ENCODE measurements around the gene HOXB5.

The HOXB5 gene

DNA sequence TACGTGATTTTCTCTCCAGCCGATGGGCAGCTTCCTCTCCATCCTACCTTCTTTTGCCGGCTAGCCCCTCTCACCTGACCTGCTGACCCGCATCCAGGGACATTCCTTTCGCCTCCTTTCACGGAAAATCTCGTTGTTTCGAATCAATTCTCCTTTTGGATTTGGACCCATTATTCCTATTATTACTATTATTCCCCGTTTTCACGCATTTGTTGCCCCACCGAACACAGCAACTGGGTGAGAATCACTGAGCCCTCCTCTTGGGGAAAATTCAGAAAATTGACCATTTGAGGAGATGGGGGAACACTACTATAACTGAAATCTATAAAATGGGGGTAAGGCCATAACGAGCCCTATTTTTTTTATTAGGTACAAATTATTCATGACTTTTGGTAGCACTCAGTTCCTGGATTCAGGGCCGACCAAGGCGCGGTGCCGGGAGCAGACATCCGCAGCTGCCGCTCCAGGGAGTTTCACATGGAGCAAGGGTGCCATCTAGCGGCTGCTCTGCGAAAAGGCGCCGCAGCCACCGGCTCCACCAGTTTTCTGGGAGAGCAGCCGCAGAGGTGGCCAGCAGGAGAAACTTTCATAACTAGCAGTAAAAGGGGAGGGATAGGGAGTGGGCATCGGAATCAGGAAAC, 24.8 kb upstream of the HOXB5 start:
- DNase-seq (ENCODE audit: low read depth), result peak; percentile 86
- H3K4me3 ChIP-seq (replicated peaks; ENCODE audit: low read depth, low read length), result no peak overlapping the region
- TF ChIP-seq, protein P1, sequence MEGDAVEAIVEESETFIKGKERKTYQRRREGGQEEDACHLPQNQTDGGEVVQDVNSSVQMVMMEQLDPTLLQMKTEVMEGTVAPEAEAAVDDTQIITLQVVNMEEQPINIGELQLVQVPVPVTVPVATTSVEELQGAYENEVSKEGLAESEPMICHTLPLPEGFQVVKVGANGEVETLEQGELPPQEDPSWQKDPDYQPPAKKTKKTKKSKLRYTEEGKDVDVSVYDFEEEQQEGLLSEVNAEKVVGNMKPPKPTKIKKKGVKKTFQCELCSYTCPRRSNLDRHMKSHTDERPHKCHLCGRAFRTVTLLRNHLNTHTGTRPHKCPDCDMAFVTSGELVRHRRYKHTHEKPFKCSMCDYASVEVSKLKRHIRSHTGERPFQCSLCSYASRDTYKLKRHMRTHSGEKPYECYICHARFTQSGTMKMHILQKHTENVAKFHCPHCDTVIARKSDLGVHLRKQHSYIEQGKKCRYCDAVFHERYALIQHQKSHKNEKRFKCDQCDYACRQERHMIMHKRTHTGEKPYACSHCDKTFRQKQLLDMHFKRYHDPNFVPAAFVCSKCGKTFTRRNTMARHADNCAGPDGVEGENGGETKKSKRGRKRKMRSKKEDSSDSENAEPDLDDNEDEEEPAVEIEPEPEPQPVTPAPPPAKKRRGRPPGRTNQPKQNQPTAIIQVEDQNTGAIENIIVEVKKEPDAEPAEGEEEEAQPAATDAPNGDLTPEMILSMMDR (IDR thresholded peaks at IDR 0.05; ENCODE audit: low read length, missing control alignments), result peak; percentile 88

DNA sequence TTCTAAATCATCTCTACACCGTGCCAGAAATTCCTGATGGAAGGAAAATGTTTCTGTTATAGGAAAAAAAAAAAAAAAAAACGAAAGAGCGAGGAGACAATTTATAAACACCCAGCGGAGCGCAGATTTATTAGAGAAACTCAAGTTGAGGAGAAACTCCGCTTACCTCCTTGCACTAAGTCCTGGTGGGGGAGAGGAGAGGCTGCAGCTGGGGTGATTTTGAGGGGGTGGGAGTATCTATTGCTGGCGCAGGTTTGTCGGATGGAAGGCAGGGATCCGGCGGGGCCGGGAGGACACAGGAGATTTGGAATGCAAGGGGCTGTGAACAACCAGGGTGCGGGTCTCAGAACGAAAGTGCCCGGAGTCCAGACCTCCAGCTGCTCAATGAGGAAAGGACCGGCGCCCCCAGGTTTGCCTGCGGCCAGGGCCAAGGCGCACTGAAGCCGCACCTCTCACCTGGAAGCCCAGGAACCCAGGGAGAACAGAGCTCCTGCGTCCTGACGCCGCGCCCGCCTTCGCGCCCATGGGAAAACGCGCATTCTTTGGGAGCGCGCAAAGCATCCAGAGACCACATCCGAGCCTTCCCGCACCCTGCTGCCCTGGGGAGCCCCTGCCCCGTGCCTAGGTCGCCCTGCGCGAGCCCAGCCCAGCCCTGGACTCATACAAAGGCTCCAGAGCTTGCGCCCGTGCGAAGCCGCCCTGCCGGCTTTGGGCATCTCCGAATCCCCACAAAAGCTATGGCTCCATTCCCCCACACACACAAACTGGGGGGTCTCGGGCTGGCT, 24.1 kb upstream of the HOXB5 start:
- TF ChIP-seq, protein P1 (IDR thresholded peaks at IDR 0.05; ENCODE audit: low read length, missing control alignments), result no peak
- DNase-seq (ENCODE audit: low read depth), result no peak
- no peak overlapping the region for H3K4me3 ChIP-seq (replicated peaks; ENCODE audit: low read depth, low read length)

DNA sequence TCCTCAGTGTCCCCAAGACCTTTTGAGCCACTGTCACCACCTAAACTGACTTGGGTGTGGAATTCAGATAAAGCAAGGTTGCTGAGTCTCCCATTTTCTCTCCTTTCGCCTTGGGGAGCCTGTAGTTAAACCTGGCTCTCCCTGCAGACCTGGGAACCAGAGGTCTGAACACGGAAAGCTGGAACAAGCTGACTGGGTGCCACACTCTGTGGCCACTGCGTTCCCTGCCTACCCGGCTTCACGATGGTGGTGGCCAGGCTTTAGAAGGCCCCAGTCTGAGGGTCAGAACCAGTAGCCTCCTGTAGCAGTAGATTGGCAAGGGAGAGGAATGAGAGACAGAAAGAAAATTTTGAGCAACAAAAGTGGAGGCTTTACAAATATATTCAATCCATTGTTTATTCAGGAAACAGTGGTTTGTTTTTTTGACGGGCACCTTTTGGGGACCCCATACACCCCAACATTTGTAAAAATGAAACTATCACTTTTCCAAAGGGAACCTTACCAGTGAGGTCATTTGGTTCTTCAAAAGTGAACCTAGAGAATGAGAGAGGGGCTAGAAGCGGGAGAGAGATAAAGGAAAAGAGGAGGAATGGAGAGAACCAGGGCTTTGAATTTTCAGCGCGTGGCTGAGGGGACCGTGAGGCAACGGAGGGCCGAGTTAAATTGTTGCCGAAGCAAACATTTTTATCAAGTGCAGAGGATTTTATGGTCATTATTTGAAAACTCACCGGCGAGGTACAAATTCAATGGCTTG, 23.3 kb upstream of the HOXB5 start:
- no peak for DNase-seq (ENCODE audit: low read depth)
- no peak overlapping the region for H3K4me3 ChIP-seq (replicated peaks; ENCODE audit: low read depth, low read length)
- TF ChIP-seq, protein P1 (IDR thresholded peaks at IDR 0.05; ENCODE audit: low read length, missing control alignments), result no peak

DNA sequence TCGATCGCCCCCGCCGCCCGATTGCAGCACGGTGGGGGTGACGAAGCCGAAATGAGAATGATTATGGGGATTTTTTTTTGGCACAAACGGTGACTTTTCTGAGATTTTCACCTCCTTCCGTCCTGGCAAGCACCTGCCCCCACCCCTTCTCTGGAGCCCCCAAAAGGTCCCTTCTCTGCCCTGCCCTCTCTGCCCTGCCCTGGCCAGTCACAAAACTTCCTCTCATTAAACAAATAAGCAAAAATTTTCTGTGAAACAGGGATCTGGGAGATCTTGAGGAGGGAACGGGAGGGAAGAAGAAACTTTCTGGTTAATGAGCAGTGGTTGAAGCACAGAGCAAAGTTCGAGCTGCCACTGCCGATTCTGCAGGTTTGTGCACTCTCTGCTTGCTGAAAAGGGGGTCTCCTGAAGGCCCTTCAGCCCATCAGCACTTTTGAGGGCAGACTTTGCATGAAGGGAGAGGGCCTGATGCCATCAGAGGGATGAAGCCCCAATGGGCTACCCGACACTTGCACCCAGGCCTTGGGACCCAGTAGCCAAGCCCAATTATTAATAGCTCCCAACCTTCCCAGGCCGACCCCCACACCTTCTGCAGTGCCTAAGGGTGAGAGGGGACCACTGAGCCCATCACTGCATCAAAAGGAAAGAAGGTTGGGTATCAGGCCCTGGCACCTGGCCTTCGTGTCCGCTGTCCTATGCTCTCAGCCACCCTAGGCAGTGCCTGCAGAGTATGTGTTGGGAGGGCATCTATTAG, 22.6 kb upstream of the HOXB5 start:
- TF ChIP-seq, protein P1 (IDR thresholded peaks at IDR 0.05; ENCODE audit: low read length, missing control alignments), result no peak
- no peak for DNase-seq (ENCODE audit: low read depth)
- H3K4me3 ChIP-seq (replicated peaks; ENCODE audit: low read depth, low read length), result no peak overlapping the region

DNA sequence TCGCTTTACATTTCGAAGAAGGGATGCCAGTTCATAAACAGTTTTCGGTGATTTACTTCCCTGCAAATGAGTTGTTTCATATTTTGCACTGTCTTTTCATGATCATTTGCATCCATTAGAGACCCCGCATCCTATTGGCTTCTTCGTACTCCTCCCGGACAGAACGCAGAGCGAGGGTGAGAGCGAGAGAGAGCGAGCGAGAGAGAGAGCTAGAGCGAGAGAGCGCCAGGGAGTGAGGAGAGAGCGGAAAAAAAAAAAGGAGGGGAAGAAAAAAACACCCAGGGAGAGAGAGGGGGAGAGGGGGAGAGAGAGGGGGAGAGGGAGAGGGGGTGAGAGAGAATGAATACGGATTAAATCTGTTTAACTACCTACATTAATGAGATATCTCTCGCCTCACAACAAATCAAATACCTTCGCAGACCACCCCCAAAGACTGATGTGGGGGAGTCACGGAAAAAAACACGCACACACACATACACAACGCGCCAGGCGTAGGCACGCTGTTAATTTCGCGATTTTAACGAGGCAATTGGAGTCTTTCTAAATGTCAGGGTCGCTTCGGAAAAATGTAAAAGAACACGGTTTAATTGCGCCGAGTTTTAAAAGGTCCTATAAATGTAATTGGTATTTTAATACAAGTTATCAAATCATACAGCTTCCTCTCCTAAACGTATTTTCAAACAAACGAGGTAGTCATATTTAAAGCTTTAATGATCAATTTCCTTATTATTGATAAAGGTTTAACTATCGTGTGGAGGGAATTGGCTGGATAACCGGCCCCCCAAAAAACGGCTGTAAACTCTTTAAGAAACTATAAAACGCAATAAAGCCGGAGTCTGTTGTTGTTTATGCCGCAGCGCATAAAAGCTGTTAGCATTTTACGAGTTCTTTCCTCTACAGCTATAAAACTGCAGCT, 21.7 kb upstream of the HOXB5 start, which contains the start of gene HOXB8:
HOXB8 (minus strand) TSS at position 246 of the 916 bp plus-strand sequence. CDS start 588 bp downstream, outside the sequence.
- H3K4me3 ChIP-seq (replicated peaks; ENCODE audit: low read depth, low read length), result no peak within 1 kb of the TSS
- TF ChIP-seq, protein P1 (IDR thresholded peaks at IDR 0.05; ENCODE audit: low read length, missing control alignments), result no peak
- no peak for DNase-seq (ENCODE audit: low read depth)
